Measurements from ENCODE around the gene HSPE1. TPM values are rescaled to one million over a fixed set of nuclear protein-coding genes. Genes with fewer than 3 reads are reported as not detected.

HSPE1 gene
- total and polyA plus RNA-seq, 2 donors from 2014 or later = 78.1 to 427 TPM

DNA sequence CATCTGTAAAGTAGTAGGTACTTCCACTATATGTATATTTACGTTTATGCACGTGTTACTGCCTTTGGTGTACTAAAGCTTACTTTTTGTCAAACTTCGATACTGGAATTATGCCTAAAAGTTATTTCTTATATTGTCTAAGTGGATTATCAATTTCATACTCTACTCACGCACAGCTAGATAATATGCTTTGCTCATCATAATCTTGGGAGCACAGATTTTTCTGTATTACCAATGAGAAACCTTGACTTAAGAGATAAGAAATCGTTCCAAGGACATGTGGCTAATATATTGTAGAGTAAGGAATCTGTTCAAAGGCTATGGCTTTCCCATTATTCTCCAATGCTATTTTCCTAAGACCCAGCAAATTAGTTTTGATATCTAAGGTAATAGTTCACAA lies 6.5 kb downstream of the HSPE1 start:
- no peak for DNase-seq
- no peaks in the 10 kb centered on the region for H3K4me1 ChIP-seq (ENCODE audit: control insufficient read depth in 2 of 3, insufficient read depth in 2 of 3, low read depth in 1 of 3, low read length in 3 of 3)
- no peak overlapping the region for H3K27ac ChIP-seq (ENCODE audit: low read depth in 2 of 2, low read length in 2 of 2)
- no peaks in the 10 kb centered on the region for H3K27me3 ChIP-seq (ENCODE audit: control insufficient read depth, insufficient read depth, low read length)
- no peak overlapping the region for H3K9ac ChIP-seq (ENCODE audit: low read length in 3 of 3)
- intact Hi-C loops (cut with DNase I) = no loop called here
- no peaks in the 10 kb centered on the region for H3K9me3 ChIP-seq (ENCODE audit: control insufficient read depth in 2 of 3, insufficient read depth in 1 of 3, low read length in 3 of 3)
- FAIRE-seq = no peak
- H3K36me3 ChIP-seq (ENCODE audit: control insufficient read depth in 2 of 3, insufficient read depth in 3 of 3, low read length in 3 of 3) = peaks cover 2 to 20% (median 5%) of the 10 kb centered on the region in 3 donors
- no peak overlapping the region for H3K4me3 ChIP-seq (ENCODE audit: low read length in 3 of 3)
- TF ChIP-seq, protein P1, sequence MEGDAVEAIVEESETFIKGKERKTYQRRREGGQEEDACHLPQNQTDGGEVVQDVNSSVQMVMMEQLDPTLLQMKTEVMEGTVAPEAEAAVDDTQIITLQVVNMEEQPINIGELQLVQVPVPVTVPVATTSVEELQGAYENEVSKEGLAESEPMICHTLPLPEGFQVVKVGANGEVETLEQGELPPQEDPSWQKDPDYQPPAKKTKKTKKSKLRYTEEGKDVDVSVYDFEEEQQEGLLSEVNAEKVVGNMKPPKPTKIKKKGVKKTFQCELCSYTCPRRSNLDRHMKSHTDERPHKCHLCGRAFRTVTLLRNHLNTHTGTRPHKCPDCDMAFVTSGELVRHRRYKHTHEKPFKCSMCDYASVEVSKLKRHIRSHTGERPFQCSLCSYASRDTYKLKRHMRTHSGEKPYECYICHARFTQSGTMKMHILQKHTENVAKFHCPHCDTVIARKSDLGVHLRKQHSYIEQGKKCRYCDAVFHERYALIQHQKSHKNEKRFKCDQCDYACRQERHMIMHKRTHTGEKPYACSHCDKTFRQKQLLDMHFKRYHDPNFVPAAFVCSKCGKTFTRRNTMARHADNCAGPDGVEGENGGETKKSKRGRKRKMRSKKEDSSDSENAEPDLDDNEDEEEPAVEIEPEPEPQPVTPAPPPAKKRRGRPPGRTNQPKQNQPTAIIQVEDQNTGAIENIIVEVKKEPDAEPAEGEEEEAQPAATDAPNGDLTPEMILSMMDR (IDR thresholded peaks at IDR 0.05; ENCODE audit: borderline replicate concordance, extremely low read depth, insufficient read depth) = no peak

DNA sequence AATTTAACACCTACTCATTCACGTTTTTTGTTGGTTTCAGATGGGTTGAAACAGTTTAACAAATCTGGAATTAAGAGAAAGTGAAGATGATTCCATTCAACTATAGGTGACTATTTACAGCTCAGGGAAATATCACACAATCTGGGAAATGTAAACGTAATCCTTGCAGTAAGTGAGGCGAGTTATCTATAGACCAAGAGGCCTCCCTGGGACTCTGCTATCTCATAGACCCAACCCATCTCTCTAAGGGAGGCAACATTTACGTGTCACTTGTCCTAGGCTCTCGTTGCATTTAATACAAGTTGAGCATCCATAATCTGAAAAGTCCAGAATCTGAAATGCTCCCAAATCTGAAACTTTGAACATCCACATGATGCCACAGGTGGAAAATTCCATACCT lies 13.7 kb downstream of the HSPE1 start:
- intact Hi-C loops (cut with DNase I) = no loop called here
- H3K36me3 ChIP-seq (ENCODE audit: control insufficient read depth in 2 of 3, insufficient read depth in 3 of 3, low read length in 3 of 3) = no peaks in the 10 kb centered on the region
- no peak for DNase-seq
- FAIRE-seq = no peak
- no peak overlapping the region for H3K4me3 ChIP-seq (ENCODE audit: low read length in 3 of 3)
- H3K9me3 ChIP-seq (ENCODE audit: control insufficient read depth in 2 of 3, insufficient read depth in 1 of 3, low read length in 3 of 3) = no peaks in the 10 kb centered on the region
- H3K27me3 ChIP-seq (ENCODE audit: control insufficient read depth, insufficient read depth, low read length) = no peaks in the 10 kb centered on the region
- H3K9ac ChIP-seq (ENCODE audit: low read length in 3 of 3) = no peak overlapping the region
- no peak overlapping the region for H3K27ac ChIP-seq (ENCODE audit: low read depth in 2 of 2, low read length in 2 of 2)
- H3K4me1 ChIP-seq (ENCODE audit: control insufficient read depth in 2 of 3, insufficient read depth in 2 of 3, low read depth in 1 of 3, low read length in 3 of 3) = peaks cover 4 to 7% (median 5%) of the 10 kb centered on the region in 3 donors
- TF ChIP-seq, protein P1 (IDR thresholded peaks at IDR 0.05; ENCODE audit: borderline replicate concordance, extremely low read depth, insufficient read depth) = no peak

DNA sequence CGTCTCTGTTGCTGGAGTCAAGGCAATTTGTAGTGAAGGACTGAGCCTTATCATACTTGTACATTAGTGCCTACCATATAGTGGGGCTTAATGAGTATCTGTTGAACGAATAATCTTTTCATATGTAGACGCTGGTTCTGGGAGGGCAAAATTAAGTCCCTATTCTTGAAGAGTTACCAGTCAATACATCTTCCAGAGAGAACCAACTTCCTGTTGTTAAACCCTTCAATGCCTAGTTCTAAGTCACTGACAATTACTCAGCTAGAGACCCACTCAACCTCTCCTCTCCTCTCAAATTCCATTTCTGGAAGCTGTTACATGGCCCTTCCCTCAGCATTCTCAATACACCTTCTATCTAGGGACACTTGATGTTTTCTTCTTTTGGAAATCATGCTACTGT lies 14.6 kb downstream of the HSPE1 start:
- TF ChIP-seq, protein P1 (IDR thresholded peaks at IDR 0.05; ENCODE audit: borderline replicate concordance, extremely low read depth, insufficient read depth) = no peak
- no peak for FAIRE-seq
- H3K9me3 ChIP-seq (ENCODE audit: control insufficient read depth in 2 of 3, insufficient read depth in 1 of 3, low read length in 3 of 3) = no peaks in the 10 kb centered on the region
- H3K27ac ChIP-seq (ENCODE audit: low read depth in 2 of 2, low read length in 2 of 2) = peak overlapping the region; percentile 78 to 92
- no peaks in the 10 kb centered on the region for H3K36me3 ChIP-seq (ENCODE audit: control insufficient read depth in 2 of 3, insufficient read depth in 3 of 3, low read length in 3 of 3)
- peaks cover 4 to 7% (median 5%) of the 10 kb centered on the region in 3 donors for H3K4me1 ChIP-seq (ENCODE audit: control insufficient read depth in 2 of 3, insufficient read depth in 2 of 3, low read depth in 1 of 3, low read length in 3 of 3)
- peak overlapping the region; percentile 75 to 96 (median 94) for H3K9ac ChIP-seq (ENCODE audit: low read length in 3 of 3)
- intact Hi-C loops (cut with DNase I) = no loop called here
- H3K4me3 ChIP-seq (ENCODE audit: low read length in 3 of 3) = peak overlapping the region; percentile 61 to 90 (median 81)
- peak in 1 of 5 donors; percentile 18 for DNase-seq
- H3K27me3 ChIP-seq (ENCODE audit: control insufficient read depth, insufficient read depth, low read length) = no peaks in the 10 kb centered on the region

DNA sequence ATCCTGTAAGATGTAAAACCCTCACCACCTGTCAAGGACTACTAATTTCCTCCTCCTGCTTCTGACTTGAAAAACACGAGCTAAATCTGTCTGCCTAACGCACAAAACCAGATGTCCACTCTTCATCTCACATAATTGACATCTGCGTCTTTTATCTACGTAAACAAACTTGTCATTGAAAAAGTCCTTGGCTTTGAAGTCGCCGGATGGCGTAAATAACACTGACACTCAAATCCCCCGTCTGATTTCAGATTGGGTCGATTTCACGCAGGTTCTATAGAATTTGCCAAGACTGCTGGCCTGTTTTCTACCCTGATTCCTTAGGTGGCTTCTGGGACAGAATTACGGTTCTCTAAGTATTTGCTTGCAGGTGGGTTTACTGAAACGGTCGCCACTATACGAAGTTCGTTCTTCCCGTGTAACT lies 15.1 kb downstream of the HSPE1 start:
- H3K27ac ChIP-seq (ENCODE audit: low read depth in 2 of 2, low read length in 2 of 2) = peak overlapping the region; percentile 78 to 92
- intact Hi-C loops (cut with DNase I) = no loop called here
- FAIRE-seq (no peak), DNase-seq (no peak)
- no peaks in the 10 kb centered on the region for H3K27me3 ChIP-seq (ENCODE audit: control insufficient read depth, insufficient read depth, low read length)
- TF ChIP-seq, protein P1 (IDR thresholded peaks at IDR 0.05; ENCODE audit: borderline replicate concordance, extremely low read depth, insufficient read depth) = no peak
- H3K36me3 ChIP-seq (ENCODE audit: control insufficient read depth in 2 of 3, insufficient read depth in 3 of 3, low read length in 3 of 3) = no peaks in the 10 kb centered on the region
- no peaks in the 10 kb centered on the region for H3K9me3 ChIP-seq (ENCODE audit: control insufficient read depth in 2 of 3, insufficient read depth in 1 of 3, low read length in 3 of 3)
- peak overlapping the region; percentile 61 to 90 (median 81) for H3K4me3 ChIP-seq (ENCODE audit: low read length in 3 of 3)
- peak overlapping the region; percentile 75 to 96 (median 94) for H3K9ac ChIP-seq (ENCODE audit: low read length in 3 of 3)
- peaks cover 4 to 7% (median 5%) of the 10 kb centered on the region in 3 donors for H3K4me1 ChIP-seq (ENCODE audit: control insufficient read depth in 2 of 3, insufficient read depth in 2 of 3, low read depth in 1 of 3, low read length in 3 of 3)
